WTC11 (cell line): ENCODE data around the gene CD247. TPM values are rescaled to one million over a fixed set of nuclear protein-coding genes. Genes with fewer than 3 reads are reported as not detected.

ENCODE experiments used
- ATAC-seq: fragments of 200-7000 bp; cut with Tn5 transposase; 2 replicates; pipeline ENCODE4 v1.10.0; 2021; ENCODE audit warnings: mild to moderate bottlenecking, moderate library complexity
- CTCF ChIA-PET: fragments of 300-600 bp; sonication (Branson Sonifier 250); formaldehyde crosslinking; loops from one replicate; lab custom pipeline; 2021; ENCODE audit warnings: antibody characterized with exemption; lab: Charles Lee
- POLR2A ChIA-PET: fragments of 350-600 bp; sonication (Branson Sonifier 250); formaldehyde crosslinking; loops from one replicate; lab custom pipeline; 2021; ENCODE audit warnings: antibody characterized with exemption; lab: Charles Lee
- DNase-seq: peaks from one replicate; pipeline ENCODE4 v3.0.0; 2021; ENCODE audit warnings: low spot score
- H3K27ac Mint-ChIP-seq: 2 replicates; pipeline ENCODE4 v1.8.0; 2021; ENCODE audit warnings: mixed read lengths
- H3K27me3 Mint-ChIP-seq: 2 replicates; pipeline ENCODE4 v1.8.0; 2021; ENCODE audit warnings: low read depth, mild to moderate bottlenecking, moderate library complexity, mixed read lengths
- H3K36me3 Mint-ChIP-seq: 2 replicates; pipeline ENCODE4 v1.8.0; 2021; ENCODE audit warnings: mixed read lengths
- H3K4me1 Mint-ChIP-seq: 2 replicates; pipeline ENCODE4 v1.8.0; 2022; ENCODE audit warnings: mixed read lengths
- H3K4me3 Mint-ChIP-seq: 2 replicates; pipeline ENCODE4 v1.8.0; 2021; ENCODE audit warnings: mild to moderate bottlenecking, moderate library complexity, mixed read lengths
- H3K9me3 Mint-ChIP-seq: 2 replicates; pipeline ENCODE4 v1.8.0; 2021; ENCODE audit warnings: mixed read lengths
- CREB1 ChIP-seq: sonication (generic); formaldehyde crosslinking; IDR thresholded peaks from 2 replicates; pipeline ENCODE4 v1.8.0; 2023; ENCODE audit warnings: mild to moderate bottlenecking, missing genetic modification reagents
- ELF4 ChIP-seq: sonication (generic); formaldehyde crosslinking; IDR thresholded peaks from 2 replicates; pipeline ENCODE4 v1.8.1; 2022; ENCODE audit warnings: low read depth, mild to moderate bottlenecking, moderate library complexity, missing genetic modification reagents
- GABPB1 ChIP-seq: sonication (generic); formaldehyde crosslinking; IDR thresholded peaks from 2 replicates; pipeline ENCODE4 v1.8.1; 2023; ENCODE audit warnings: mild to moderate bottlenecking, missing genetic modification reagents
- JAZF1 ChIP-seq: fragments of 250-450 bp; sonication (Bioruptor Pico); IDR thresholded peaks from 2 replicates; pipeline ENCODE4 v1.9.0; 2021; ENCODE audit warnings: moderate library complexity, mild to moderate bottlenecking, inconsistent platforms
- NFE2L1 ChIP-seq: sonication (generic); formaldehyde crosslinking; IDR thresholded peaks from 2 replicates; pipeline ENCODE4 v1.8.1; 2023; ENCODE audit warnings: missing genetic modification reagents
- RORB ChIP-seq: fragments of 250-450 bp; sonication (Bioruptor Pico); IDR thresholded peaks from 2 replicates; pipeline ENCODE4 v1.9.0; 2021; ENCODE audit warnings: mild to moderate bottlenecking
- SOX15 ChIP-seq: fragments of 250-450 bp; sonication (Bioruptor Pico); IDR thresholded peaks from 2 replicates; pipeline ENCODE4 v1.9.0; 2021; ENCODE audit warnings: mild to moderate bottlenecking
- total RNA-seq: library from RNA; stranded (reverse); gene quantifications from 3 replicates; pipeline ENCODE4 v1.2.3, GENCODE V29; 2021
- TF ChIP-seq, protein P1 (sequence below): sonication (generic); formaldehyde crosslinking; IDR thresholded peaks from 2 replicates; pipeline ENCODE4 v1.8.0; 2023; ENCODE audit warnings: missing genetic modification reagents, mild to moderate bottlenecking, borderline replicate concordance
- TF ChIP-seq, protein P2 (sequence below): sonication (generic); formaldehyde crosslinking; IDR thresholded peaks from 2 replicates; pipeline ENCODE4 v1.8.0; 2023; ENCODE audit warnings: mild to moderate bottlenecking, missing genetic modification reagents
- TF ChIP-seq, protein P3 (sequence below): sonication (generic); formaldehyde crosslinking; IDR thresholded peaks from 2 replicates; pipeline ENCODE4 v1.8.1; 2023; ENCODE audit warnings: mild to moderate bottlenecking, missing genetic modification reagents, moderate library complexity
- TF ChIP-seq, protein P4 (sequence below): sonication (generic); formaldehyde crosslinking; IDR thresholded peaks from 2 replicates; pipeline ENCODE4 v1.8.0; 2022; ENCODE audit warnings: mild to moderate bottlenecking, missing genetic modification reagents
- TF ChIP-seq, protein P5 (sequence below): sonication (generic); formaldehyde crosslinking; IDR thresholded peaks from 2 replicates; pipeline ENCODE4 v1.8.1; 2022; ENCODE audit warnings: low read depth, mild to moderate bottlenecking, moderate library complexity, missing genetic modification reagents, borderline replicate concordance

Gene CD247
- total RNA-seq, 1 experiment from 2014 or later, result 1.8 TPM

DNA sequence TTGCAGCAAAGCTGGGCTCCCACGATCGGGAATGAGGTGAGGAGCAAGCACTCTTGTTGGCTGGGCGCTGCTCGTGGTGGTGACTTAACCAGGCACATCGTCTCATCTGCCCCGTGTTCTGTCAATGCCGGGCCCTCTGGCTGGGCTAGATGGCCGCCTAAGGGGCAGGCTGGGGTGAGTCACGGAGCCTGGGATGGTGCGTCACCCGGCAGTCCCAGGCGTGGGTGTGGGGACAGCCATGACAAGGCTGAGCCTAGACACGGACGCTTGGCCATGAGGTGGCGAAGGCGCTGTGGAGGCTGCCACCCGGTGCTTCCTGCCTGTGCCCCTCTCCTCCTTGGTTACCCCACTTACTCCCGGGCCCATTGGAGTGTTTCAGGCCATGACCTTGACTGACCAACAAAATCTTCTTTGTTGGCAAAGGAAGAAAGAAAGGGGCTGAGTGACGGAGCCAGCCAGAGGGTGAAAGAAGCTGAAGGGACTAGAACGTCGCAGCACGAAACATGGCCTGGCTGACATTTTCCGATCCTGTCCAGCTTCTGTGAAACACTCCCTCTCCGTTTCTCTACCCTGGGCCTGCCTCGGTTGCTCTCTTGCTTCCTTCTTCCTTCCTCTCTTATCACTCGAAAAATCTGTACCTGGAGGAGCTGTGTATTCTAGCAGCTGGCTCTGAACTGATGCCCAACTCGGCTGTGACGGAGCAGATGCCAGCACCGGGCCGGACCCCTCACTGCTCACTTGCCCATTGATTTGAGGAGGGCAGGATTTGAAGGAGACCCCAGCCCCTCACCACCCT, 596 bp downstream of the CD247 start (continued):
- TF ChIP-seq CREB1 (CRISPR knock-in tag), result no peak
- TF ChIP-seq JAZF1, result no peak
- TF ChIP-seq RORB, result no peak

DNA sequence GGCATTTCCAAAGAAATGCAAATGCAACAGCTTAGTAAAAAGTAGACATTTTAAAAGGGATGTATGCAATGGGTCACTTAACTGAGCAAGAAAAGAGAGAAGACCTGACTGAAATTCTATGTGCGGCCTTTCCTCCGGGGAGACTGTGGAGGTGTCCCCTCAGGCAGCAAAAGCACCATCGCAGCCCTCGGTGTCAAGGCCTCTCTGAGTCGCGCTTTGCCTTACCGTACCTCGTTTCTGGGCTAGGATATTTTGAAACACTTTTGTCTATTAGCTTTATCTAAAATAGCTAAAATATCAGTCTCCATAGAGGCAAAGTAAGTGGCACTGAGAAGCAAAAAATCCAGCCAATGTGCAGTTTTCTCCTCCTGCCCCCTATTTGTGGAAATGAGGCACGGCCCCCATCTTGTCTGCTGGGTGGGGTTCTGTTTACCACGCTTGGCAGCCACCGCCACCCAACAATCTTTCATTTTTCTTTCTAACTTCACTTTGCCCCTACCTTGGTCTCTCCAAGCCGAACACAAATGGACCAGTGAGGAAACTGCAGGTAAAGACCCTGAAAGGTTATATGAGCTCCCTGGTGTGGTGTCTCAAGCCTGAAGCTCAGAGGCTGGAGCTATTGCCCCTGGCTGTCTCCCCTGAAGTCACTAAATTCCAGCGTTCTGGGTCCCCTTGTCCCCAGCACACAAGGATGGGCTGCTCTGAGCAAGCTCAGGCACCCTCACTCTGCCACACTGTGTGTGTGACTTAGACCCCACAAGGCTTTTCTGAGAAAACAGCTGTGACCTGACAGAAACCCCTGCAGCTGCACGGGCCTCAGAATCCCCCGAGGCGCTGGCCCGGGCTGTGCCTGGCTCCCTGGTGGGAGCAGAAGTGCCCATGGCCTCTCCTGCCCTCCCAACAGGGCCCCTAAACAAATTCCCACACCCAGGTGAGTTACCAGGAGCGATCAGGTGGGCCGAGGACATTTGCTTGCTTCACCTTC, 1.6 kb downstream of the CD247 start:
- H3K9me3 Mint-ChIP-seq, result no peaks in the 10 kb centered on the region

More for the DNA sequence above, 1.6 kb downstream of the CD247 start:
- Mint-ChIP-seq H3K27ac (no peak overlapping the region), H3K36me3 (no peaks in the 10 kb centered on the region), H3K27me3 (no peaks in the 10 kb centered on the region; the same call in 1 of the 2 replicates), H3K4me3 (no peak overlapping the region), H3K4me1 (0 out of 2 replicates have a peak, but pooled peaks cover 12% of the 10 kb centered on the region)
- CTCF ChIA-PET, result interaction anchor here (1.0 to 2.1 kb wide), 4 partner anchors 17 to 249 kb away, joined by 3 to 6 read pairs (median 4); no protein-coding TSS in a partner anchor
- TF ChIP-seq, protein P1, sequence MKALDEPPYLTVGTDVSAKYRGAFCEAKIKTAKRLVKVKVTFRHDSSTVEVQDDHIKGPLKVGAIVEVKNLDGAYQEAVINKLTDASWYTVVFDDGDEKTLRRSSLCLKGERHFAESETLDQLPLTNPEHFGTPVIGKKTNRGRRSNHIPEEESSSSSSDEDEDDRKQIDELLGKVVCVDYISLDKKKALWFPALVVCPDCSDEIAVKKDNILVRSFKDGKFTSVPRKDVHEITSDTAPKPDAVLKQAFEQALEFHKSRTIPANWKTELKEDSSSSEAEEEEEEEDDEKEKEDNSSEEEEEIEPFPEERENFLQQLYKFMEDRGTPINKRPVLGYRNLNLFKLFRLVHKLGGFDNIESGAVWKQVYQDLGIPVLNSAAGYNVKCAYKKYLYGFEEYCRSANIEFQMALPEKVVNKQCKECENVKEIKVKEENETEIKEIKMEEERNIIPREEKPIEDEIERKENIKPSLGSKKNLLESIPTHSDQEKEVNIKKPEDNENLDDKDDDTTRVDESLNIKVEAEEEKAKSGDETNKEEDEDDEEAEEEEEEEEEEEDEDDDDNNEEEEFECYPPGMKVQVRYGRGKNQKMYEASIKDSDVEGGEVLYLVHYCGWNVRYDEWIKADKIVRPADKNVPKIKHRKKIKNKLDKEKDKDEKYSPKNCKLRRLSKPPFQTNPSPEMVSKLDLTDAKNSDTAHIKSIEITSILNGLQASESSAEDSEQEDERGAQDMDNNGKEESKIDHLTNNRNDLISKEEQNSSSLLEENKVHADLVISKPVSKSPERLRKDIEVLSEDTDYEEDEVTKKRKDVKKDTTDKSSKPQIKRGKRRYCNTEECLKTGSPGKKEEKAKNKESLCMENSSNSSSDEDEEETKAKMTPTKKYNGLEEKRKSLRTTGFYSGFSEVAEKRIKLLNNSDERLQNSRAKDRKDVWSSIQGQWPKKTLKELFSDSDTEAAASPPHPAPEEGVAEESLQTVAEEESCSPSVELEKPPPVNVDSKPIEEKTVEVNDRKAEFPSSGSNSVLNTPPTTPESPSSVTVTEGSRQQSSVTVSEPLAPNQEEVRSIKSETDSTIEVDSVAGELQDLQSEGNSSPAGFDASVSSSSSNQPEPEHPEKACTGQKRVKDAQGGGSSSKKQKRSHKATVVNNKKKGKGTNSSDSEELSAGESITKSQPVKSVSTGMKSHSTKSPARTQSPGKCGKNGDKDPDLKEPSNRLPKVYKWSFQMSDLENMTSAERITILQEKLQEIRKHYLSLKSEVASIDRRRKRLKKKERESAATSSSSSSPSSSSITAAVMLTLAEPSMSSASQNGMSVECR (CRISPR knock-in tag), result no peak
- TF ChIP-seq, protein P2, sequence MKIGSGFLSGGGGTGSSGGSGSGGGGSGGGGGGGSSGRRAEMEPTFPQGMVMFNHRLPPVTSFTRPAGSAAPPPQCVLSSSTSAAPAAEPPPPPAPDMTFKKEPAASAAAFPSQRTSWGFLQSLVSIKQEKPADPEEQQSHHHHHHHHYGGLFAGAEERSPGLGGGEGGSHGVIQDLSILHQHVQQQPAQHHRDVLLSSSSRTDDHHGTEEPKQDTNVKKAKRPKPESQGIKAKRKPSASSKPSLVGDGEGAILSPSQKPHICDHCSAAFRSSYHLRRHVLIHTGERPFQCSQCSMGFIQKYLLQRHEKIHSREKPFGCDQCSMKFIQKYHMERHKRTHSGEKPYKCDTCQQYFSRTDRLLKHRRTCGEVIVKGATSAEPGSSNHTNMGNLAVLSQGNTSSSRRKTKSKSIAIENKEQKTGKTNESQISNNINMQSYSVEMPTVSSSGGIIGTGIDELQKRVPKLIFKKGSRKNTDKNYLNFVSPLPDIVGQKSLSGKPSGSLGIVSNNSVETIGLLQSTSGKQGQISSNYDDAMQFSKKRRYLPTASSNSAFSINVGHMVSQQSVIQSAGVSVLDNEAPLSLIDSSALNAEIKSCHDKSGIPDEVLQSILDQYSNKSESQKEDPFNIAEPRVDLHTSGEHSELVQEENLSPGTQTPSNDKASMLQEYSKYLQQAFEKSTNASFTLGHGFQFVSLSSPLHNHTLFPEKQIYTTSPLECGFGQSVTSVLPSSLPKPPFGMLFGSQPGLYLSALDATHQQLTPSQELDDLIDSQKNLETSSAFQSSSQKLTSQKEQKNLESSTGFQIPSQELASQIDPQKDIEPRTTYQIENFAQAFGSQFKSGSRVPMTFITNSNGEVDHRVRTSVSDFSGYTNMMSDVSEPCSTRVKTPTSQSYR (CRISPR knock-in tag), result no peak
- TF ChIP-seq GABPB1 (CRISPR knock-in tag) (no peak), SOX15 (CRISPR knock-in tag) (no peak), NFE2L1 (CRISPR knock-in tag) (no peak), ELF4 (CRISPR knock-in tag) (no peak)
- TF ChIP-seq, protein P3, sequence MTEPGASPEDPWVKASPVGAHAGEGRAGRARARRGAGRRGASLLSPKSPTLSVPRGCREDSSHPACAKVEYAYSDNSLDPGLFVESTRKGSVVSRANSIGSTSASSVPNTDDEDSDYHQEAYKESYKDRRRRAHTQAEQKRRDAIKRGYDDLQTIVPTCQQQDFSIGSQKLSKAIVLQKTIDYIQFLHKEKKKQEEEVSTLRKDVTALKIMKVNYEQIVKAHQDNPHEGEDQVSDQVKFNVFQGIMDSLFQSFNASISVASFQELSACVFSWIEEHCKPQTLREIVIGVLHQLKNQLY (CRISPR knock-in tag), result no peak
- TF ChIP-seq, protein P4, sequence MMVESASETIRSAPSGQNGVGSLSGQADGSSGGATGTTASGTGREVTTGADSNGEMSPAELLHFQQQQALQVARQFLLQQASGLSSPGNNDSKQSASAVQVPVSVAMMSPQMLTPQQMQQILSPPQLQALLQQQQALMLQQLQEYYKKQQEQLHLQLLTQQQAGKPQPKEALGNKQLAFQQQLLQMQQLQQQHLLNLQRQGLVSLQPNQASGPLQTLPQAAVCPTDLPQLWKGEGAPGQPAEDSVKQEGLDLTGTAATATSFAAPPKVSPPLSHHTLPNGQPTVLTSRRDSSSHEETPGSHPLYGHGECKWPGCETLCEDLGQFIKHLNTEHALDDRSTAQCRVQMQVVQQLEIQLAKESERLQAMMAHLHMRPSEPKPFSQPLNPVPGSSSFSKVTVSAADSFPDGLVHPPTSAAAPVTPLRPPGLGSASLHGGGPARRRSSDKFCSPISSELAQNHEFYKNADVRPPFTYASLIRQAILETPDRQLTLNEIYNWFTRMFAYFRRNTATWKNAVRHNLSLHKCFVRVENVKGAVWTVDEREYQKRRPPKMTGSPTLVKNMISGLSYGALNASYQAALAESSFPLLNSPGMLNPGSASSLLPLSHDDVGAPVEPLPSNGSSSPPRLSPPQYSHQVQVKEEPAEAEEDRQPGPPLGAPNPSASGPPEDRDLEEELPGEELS (CRISPR knock-in tag), result no peak
- TF ChIP-seq, protein P5, sequence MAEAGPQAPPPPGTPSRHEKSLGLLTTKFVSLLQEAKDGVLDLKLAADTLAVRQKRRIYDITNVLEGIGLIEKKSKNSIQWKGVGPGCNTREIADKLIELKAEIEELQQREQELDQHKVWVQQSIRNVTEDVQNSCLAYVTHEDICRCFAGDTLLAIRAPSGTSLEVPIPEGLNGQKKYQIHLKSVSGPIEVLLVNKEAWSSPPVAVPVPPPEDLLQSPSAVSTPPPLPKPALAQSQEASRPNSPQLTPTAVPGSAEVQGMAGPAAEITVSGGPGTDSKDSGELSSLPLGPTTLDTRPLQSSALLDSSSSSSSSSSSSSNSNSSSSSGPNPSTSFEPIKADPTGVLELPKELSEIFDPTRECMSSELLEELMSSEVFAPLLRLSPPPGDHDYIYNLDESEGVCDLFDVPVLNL (CRISPR knock-in tag), result no peak
- no peak; the same call in 1 of the 2 replicates for ATAC-seq
- POLR2A ChIA-PET, result no interaction called here
- DNase-seq, result no peak
